CD4-positive, CD25-positive, alpha-beta regulatory T cell (primary cell): ENCODE results near the gene ASTN2. TPM values are rescaled to one million over a fixed set of nuclear protein-coding genes. Genes with fewer than 3 reads are reported as not detected.
A peak's percentile ranks its signal among the peaks of the same experiment; 100 is the strongest.
"Not testable (repeated sequence)": the region's sequence is repeated elsewhere in the genome, so short reads cannot be mapped to it uniquely, and the experiment has no call there.

Experiments
- ATAC-seq, 2 donors: fragments of 150-1000 bp; cut with Tn5 transposase; one replicate each; pipeline ENCODE4 v1.10.0; 2021; ENCODE audit warnings: low read depth in 2 of 2, moderate number of reproducible peaks in 2 of 2, moderate library complexity in 1 of 2
- DNase-seq, 3 donors: peaks; one replicate each; pipeline versions ENCODE4 v3.0.0 to v3.0.0-alpha.2; 2012 to 2022; ENCODE audit warnings: mixed read lengths in 1 of 3
- H3K27ac ChIP-seq: one replicate; pipeline ENCODE4 v1.7.0; 2013; ENCODE audit warnings: mild to moderate bottlenecking, low read length; ENCODE audit not compliant: insufficient read depth, poor library complexity, severe bottlenecking
- H3K27me3 ChIP-seq: one replicate; pipeline ENCODE4 v1.7.0; 2013; ENCODE audit warnings: low read length; ENCODE audit not compliant: control insufficient read depth, insufficient read depth
- H3K36me3 ChIP-seq: one replicate; pipeline ENCODE4 v1.7.0; 2013; ENCODE audit warnings: mild to moderate bottlenecking, low read length, moderate library complexity; ENCODE audit not compliant: control insufficient read depth, insufficient read depth
- H3K4me1 ChIP-seq: 2 replicates; pipeline ENCODE4 v1.7.0; 2013; ENCODE audit warnings: mild to moderate bottlenecking, low read length; ENCODE audit not compliant: insufficient read depth, control insufficient read depth, poor library complexity, severe bottlenecking
- H3K4me3 ChIP-seq: one replicate; pipeline ENCODE4 v1.7.0; 2013; ENCODE audit warnings: low read depth, mild to moderate bottlenecking, low read length, moderate library complexity
- H3K9me3 ChIP-seq, 2 experiments: 1 replicate in 1 of 2; 2 replicates in 1 of 2; pipeline ENCODE4 v1.7.0; 2013; ENCODE audit warnings: low read length in 2 of 2, mild to moderate bottlenecking in 1 of 2, moderate library complexity in 1 of 2; ENCODE audit not compliant: control insufficient read depth in 2 of 2
- H3K27ac Mint-ChIP-seq, 3 donors: one replicate each; pipeline ENCODE4 v1.8.0; 2020 to 2022; ENCODE audit warnings: mild to moderate bottlenecking in 3 of 3, mixed read lengths in 3 of 3, moderate library complexity in 2 of 3
- H3K27me3 Mint-ChIP-seq: one replicate; pipeline ENCODE4 v1.8.0; 2022; ENCODE audit warnings: mild to moderate bottlenecking, mixed read lengths
- H3K36me3 Mint-ChIP-seq: one replicate; pipeline ENCODE4 v1.8.0; 2020; ENCODE audit warnings: mixed read lengths
- H3K4me1 Mint-ChIP-seq, 4 donors: one replicate each; pipeline ENCODE4 v1.8.0; 2020 to 2022; ENCODE audit warnings: mixed read lengths in 4 of 4, mild to moderate bottlenecking in 1 of 4
- H3K4me3 Mint-ChIP-seq, 4 donors: one replicate each; pipeline ENCODE4 v1.8.0; 2020 to 2022; ENCODE audit warnings: mild to moderate bottlenecking in 4 of 4, mixed read lengths in 4 of 4, moderate library complexity in 3 of 4
- H3K9me3 Mint-ChIP-seq, 7 donors: one replicate each; pipeline ENCODE4 v1.8.0; 2020 to 2022; ENCODE audit warnings: mixed read lengths in 7 of 7, mild to moderate bottlenecking in 3 of 7, moderate library complexity in 2 of 7
- polyA plus RNA-seq, 4 donors: library from polyadenylated mRNA; unstranded; fragments of 300-500 nt; fragmentation: Illumina TruSeq; gene quantifications; one replicate each; pipeline ENCODE4 v1.2.3, GENCODE V29; 2021
- total RNA-seq: library from RNA; stranded (reverse); gene quantifications from one replicate; pipeline ENCODE4 v1.2.3, GENCODE V29; 2022

Gene ASTN2
- total and polyA plus RNA-seq, 5 donors from 2014 or later = 5.0 to 9.9 (median 7.4) TPM

DNA sequence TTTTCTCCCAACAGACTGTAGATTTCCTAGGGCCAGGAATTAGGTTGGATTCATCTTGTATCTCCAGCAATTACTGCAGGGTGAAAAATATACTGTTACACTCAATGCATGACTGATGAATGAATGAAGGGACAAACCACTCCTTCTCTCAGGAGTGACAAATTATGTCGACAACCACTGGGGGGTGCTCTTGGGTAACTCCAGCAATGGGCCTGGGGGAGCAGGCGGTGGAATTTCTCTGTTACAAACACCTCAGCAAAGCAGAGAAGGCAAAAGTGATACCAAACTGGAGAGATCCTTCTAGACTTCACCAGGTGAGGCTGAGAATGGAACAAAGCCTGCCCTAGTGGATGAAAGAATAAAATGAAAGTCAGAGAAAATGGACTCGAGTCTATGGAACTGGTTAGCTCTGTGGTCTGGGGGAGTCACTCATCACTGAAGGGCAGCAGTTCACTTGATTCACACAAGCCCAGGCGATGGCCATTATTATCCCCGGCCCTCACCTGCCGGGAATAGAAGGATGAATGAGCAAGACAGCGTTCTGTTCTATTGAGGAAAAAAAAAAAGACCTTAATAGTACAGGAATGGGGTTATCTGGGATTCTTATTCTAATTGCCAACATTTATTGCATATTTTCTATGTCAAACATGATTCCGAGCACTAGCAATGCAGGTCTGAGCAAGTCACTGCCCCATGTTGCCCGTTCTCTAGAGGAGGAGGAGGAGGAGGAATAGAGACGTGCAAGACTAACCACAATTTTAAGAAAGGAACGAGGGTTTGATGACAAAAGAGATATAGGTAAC, 341.1 kb downstream of the ASTN2 start:
- Mint-ChIP-seq H3K4me1 (no peaks in the 10 kb centered on the region), H3K27ac (no peak overlapping the region), H3K4me3 (no peak overlapping the region), H3K27me3 (no peaks in the 10 kb centered on the region), H3K9me3 (peaks cover 0 to 12% (median 3%) of the 10 kb centered on the region in 7 donors), H3K36me3 (no peaks in the 10 kb centered on the region)
- ATAC-seq = no peak
- no peaks in the 10 kb centered on the region for H3K4me1 ChIP-seq
- H3K27ac ChIP-seq = no peak overlapping the region
- no peaks in the 10 kb centered on the region for H3K36me3 ChIP-seq
- H3K4me3 ChIP-seq = no peak overlapping the region
- no peaks in the 10 kb centered on the region for H3K27me3 ChIP-seq
- no peaks in the 10 kb centered on the region for H3K9me3 ChIP-seq
- no peak for DNase-seq

DNA sequence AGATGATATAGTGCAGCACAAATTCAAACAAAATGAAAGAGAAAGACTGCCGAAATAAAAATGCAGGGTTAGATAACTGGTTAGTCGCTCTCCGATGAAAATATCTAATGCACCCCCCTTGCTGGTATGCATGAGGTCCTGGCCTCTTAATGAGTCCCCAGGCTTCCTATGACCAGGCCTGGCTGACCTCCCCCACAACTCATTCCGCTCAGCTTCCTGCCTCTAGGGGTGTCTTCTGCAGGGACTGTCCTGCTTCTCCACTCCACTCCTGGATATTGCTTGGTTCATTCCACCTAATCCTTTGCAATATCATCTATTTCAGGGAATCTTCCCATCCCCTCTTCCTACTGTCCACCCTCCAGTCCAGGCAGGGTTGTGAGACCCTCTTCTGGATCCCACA, 341.8 kb downstream of the ASTN2 start:
- ATAC-seq (no peak), DNase-seq (no peak)
- peak overlapping the region in 1 of 3 donors; percentile 54 for H3K27ac Mint-ChIP-seq
- Histone ChIP-seq H3K4me3 (no peak overlapping the region), H3K27ac (no peak overlapping the region), H3K4me1 (no peaks in the 10 kb centered on the region), H3K36me3 (no peaks in the 10 kb centered on the region), H3K27me3 (no peaks in the 10 kb centered on the region), H3K9me3 (no peaks in the 10 kb centered on the region)
- H3K9me3 Mint-ChIP-seq = peaks cover 0 to 12% (median 3%) of the 10 kb centered on the region in 7 donors
- no peaks in the 10 kb centered on the region for H3K4me1 Mint-ChIP-seq
- H3K4me3 Mint-ChIP-seq = no peak overlapping the region
- no peaks in the 10 kb centered on the region for H3K27me3 Mint-ChIP-seq
- no peaks in the 10 kb centered on the region for H3K36me3 Mint-ChIP-seq

DNA sequence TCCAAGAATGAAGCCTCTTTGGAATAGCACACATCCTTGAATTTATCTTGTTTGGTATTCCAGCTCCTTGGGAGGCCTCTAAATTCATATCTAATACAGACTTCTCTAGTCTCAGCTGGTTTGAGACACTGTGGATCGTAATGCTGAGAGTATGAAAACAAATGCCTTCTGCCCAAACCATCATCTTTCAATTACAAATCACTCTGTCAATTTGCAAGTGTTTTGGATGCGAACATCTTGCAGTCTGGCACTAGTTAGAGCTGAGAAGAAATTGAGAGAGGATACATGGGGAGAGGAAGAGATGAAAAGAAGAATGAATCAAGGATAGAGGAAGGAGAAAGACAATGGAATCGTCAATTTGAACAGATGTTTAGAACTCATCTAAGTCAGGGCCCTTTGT, 342.6 kb downstream of the ASTN2 start:
- no peak overlapping the region for H3K4me3 Mint-ChIP-seq
- Histone ChIP-seq H3K9me3 (no peaks in the 10 kb centered on the region), H3K36me3 (no peaks in the 10 kb centered on the region), H3K27me3 (no peaks in the 10 kb centered on the region), H3K27ac (no peak overlapping the region), H3K4me3 (no peak overlapping the region), H3K4me1 (no peaks in the 10 kb centered on the region)
- peaks cover 0 to 12% (median 3%) of the 10 kb centered on the region in 7 donors for H3K9me3 Mint-ChIP-seq
- H3K36me3 Mint-ChIP-seq = no peaks in the 10 kb centered on the region
- H3K27me3 Mint-ChIP-seq = no peaks in the 10 kb centered on the region
- DNase-seq (no peak), ATAC-seq (no peak)
- no peaks in the 10 kb centered on the region for H3K4me1 Mint-ChIP-seq
- H3K27ac Mint-ChIP-seq = no peak overlapping the region

DNA sequence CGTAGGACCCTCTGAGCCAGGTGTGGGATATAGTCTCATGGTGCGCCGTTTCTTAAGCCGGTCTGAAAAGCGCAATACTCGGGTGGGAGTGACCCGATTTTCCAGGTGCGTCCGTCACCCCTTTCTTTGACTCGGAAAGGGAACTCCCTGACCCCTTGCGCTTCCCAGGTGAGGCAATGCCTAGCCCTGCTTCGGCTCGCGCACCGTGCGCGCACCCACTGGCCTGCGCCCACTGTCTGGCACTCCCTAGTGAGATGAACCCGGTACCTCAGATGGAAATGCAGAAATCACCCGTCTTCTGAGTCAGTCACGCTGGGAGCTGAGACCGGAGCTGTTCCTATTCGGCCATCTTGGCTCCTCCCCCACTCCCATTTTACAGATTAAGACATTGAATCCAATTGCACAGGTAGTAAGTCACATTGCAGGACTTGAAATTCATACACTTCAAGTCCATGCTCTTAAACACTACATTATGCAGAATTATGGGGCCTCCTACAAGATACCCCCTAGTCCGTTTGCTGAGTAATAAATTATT, 343.1 kb downstream of the ASTN2 start:
- H3K36me3 ChIP-seq, H3K4me3 ChIP-seq, H3K4me1 Mint-ChIP-seq, H3K36me3 Mint-ChIP-seq, DNase-seq, H3K4me1 ChIP-seq, H3K27me3 Mint-ChIP-seq, H3K27ac Mint-ChIP-seq, H3K27me3 ChIP-seq, ATAC-seq, H3K9me3 ChIP-seq, H3K4me3 Mint-ChIP-seq, H3K27ac ChIP-seq: not testable (repeated sequence)
- H3K9me3 Mint-ChIP-seq = peaks cover 0 to 12% (median 2%) of the 10 kb centered on the region in 7 donors

DNA sequence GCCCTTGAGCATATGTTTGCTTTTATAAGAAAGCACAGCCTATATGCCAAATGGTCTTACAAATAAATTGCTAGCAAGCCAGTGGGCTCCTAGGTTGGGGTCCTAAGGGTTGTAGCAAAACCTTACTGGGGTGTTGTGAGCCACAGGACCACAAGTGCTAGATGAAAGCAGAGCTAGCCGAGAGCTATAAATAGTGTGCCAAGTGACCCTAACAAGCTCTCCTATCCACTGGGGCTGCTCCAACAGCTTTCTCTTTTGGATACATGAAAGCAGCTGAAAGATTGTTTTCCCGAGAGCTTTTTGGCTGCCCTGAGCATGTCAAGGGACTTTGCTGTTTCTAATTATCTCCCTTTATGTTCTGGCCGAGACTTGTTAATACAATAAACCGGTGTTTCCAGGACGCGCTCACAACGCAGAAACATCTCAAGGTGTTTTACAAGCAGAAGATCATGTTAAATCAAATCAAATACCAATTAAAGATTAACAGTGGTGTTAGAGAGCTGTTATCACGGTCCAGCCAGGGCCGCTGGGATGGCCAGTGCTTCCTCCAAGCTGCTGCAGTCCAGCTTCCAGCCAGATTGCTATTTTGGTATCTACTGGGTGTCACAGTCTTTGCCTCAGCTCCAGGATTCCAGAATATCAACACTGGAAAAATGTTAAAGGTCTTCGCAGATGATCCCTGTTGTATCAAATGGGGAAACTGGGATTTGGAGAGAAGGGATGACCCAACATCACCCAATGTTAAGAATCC, 351.0 kb downstream of the ASTN2 start:
- Histone ChIP-seq H3K27ac (no peak overlapping the region), H3K27me3 (no peaks in the 10 kb centered on the region), H3K36me3 (no peaks in the 10 kb centered on the region), H3K4me1 (no peaks in the 10 kb centered on the region), H3K4me3 (no peak overlapping the region), H3K9me3 (no peaks in the 10 kb centered on the region)
- ATAC-seq (no peak), DNase-seq (no peak)
- H3K27ac Mint-ChIP-seq = no peak overlapping the region
- no peak overlapping the region for H3K4me3 Mint-ChIP-seq
- H3K27me3 Mint-ChIP-seq = no peaks in the 10 kb centered on the region
- no peaks in the 10 kb centered on the region for H3K36me3 Mint-ChIP-seq
- H3K9me3 Mint-ChIP-seq = peaks cover 0 to 10% (median 2%) of the 10 kb centered on the region in 7 donors
- no peaks in the 10 kb centered on the region for H3K4me1 Mint-ChIP-seq

DNA sequence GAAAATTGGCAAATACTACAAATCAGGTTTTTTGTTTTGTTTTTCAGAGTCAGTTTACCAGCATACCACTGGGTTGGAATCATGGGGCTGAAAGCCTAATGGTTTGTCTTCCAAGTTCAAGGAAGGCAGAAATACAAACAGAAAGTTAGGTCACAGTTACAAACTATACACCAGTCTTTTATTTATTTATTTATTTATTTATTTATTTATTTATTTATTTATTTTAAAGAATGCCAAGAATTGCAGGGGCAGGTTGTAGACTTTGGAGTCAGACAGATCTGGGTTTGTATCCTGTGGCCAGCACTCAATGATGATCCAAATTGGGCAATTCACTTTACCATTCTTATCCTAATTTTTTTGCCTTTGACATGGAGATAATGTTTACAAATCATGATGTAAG, 353.9 kb downstream of the ASTN2 start:
- H3K36me3 ChIP-seq = no peaks in the 10 kb centered on the region
- no peak for ATAC-seq
- Mint-ChIP-seq H3K4me1 (no peaks in the 10 kb centered on the region), H3K9me3 (peaks cover 0 to 10% (median 3%) of the 10 kb centered on the region in 7 donors), H3K36me3 (no peaks in the 10 kb centered on the region), H3K27me3 (no peaks in the 10 kb centered on the region), H3K27ac (no peak overlapping the region), H3K4me3 (no peak overlapping the region)
- no peaks in the 10 kb centered on the region for H3K9me3 ChIP-seq
- no peaks in the 10 kb centered on the region for H3K4me1 ChIP-seq
- no peak for DNase-seq
- H3K27ac ChIP-seq = no peak overlapping the region
- no peaks in the 10 kb centered on the region for H3K27me3 ChIP-seq
- no peak overlapping the region for H3K4me3 ChIP-seq

DNA sequence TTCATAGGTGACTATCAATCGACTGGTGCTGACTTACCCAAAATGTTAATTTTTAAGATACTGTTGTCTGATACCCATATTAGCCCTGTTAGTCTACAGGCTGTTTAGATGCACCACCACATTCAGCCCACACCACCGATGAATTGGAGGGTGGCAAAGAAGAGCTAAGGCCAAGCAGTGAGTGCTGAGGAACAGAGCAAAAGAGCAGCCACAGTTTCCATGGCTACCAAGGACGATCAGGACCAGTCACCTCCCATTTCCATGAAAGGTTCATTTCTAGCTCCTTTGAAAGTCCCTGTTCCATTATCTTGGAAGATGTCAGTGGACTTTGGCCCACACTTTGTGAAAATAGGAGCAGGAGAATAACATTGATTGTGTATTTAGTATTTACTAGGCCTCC, 364.9 kb downstream of the ASTN2 start:
- Histone ChIP-seq H3K9me3 (no peaks in the 10 kb centered on the region), H3K4me3 (no peak overlapping the region), H3K36me3 (no peaks in the 10 kb centered on the region), H3K27me3 (no peaks in the 10 kb centered on the region), H3K27ac (no peak overlapping the region), H3K4me1 (no peaks in the 10 kb centered on the region)
- no peaks in the 10 kb centered on the region for H3K27me3 Mint-ChIP-seq
- no peak overlapping the region for H3K27ac Mint-ChIP-seq
- H3K36me3 Mint-ChIP-seq = no peaks in the 10 kb centered on the region
- peaks cover 0 to 2% (median 0%) of the 10 kb centered on the region in 7 donors for H3K9me3 Mint-ChIP-seq
- ATAC-seq (no peak), DNase-seq (no peak)
- H3K4me3 Mint-ChIP-seq = no peak overlapping the region
- no peaks in the 10 kb centered on the region for H3K4me1 Mint-ChIP-seq
